Measurements from ENCODE around the gene KCNJ4.
"Not testable (repeated sequence)": the region's sequence is repeated elsewhere in the genome, so short reads cannot be mapped to it uniquely, and the experiment has no call there.

Gene KCNJ4

DNA sequence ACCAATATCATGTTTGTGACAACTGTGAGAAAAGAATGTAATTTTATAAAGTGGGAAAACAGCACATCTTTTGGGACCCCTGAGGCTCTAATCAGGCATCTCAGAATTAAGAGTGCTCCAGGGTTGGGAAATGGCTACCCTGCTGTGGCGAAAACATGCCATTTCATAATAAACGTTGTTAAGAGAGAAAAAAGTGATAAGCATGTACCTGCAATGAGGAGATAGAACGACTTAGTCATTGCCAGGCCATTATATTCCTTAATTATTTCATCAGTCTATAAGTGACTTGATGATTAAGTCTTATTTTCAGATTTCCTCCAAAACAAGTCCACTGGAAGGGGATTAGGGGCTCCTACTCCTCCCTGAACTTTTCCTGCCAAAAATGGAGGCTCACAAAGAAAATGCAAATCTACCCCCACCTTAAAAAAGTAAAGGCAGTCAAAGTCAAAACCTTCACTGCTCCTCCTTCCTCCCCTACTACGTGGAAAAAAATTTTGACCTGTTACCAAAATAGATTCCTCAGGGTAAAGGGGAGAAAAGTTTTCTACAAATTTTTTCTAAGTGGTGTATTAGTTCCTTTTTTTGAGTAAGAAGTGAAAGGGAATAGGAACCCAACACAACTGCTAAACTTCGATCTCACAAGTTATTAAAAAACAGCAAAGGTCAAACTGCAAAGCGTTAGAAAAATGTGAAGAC lies 59.9 kb downstream of the KCNJ4 start:
- H3K36me3 ChIP-seq (ENCODE audit: insufficient read depth, low read length); H3K9me3 ChIP-seq (ENCODE audit: control insufficient read depth, insufficient read depth, low read length): not testable (repeated sequence)
- Histone ChIP-seq H3K4me1 (ENCODE audit: insufficient read depth, low read length) (peaks cover 28% of the 10 kb centered on the region), H3K9ac (ENCODE audit: low read depth, low read length) (peak overlapping the region; percentile 88; the same call in 1 of the 2 replicates)

DNA sequence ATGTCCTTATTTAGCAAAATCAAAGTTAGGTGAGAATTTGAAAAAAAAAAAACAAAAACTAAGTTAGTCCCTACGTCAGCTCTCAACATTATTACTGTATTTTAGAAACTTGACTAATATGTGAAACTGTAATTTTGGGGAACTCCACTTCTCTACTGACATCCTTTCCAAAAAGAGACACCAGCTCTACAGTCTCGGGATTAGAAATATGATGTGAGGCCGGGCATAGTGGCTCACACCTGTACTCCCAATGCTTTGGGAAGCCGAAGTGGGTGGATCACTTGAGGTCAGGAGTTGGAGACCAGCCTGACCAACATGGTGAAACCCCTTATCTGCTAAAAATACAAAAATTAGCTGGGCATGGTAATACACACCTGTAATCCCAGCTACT lies 65.6 kb downstream of the KCNJ4 start:
- not testable (repeated sequence) for H3K36me3 ChIP-seq (ENCODE audit: insufficient read depth, low read length)

DNA sequence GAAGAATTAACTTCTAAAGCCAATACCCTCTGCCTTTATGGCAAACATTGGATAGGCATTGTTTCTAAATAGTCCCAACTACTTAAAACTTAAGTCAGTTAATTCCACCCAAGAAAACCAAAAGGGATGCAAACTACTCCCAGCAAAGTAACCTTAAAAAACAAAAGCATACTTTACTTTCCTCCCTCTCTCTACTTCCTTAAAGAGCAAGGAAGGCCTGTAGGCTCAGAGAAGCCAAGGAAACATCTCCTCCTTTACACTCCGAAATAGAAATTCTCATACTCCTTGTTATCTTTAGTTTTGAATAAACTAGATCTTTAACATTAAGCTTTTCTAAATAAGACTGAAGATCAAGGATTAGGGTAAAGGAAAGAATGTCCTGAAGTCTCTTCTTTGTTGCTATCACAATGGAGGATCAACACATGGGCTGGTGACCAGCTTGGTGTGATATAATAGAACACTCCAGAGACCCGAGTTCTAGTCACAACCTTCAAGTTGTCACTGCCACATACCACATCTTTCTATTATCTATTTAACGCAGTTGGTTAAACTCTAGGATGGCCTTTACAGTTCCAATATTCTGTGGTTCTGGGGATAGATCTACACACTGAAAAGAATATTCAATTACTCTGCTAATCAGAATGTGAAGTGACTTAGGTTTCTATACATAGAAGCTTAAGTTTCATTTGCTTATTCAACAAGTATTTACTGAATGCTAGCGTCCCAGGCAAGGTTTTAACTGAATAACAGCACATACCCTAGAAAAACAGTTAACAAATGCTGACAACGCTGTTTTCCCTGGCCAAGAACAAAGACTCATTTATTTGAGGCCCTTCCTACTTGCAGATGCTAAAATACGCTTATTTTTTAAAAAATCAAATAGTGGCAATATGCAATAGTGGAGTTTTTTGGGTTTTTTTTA lies 66.2 kb downstream of the KCNJ4 start:
- peaks cover 35% of the 10 kb centered on the region for H3K4me1 ChIP-seq (ENCODE audit: insufficient read depth, low read length)
- not testable (repeated sequence) for H3K36me3 ChIP-seq (ENCODE audit: insufficient read depth, low read length); H3K9me3 ChIP-seq (ENCODE audit: control insufficient read depth, insufficient read depth, low read length); H3K9ac ChIP-seq (ENCODE audit: low read depth, low read length)

More for the DNA sequence above, 65.6 kb downstream of the KCNJ4 start:
- H3K9ac ChIP-seq (ENCODE audit: low read depth, low read length); H3K9me3 ChIP-seq (ENCODE audit: control insufficient read depth, insufficient read depth, low read length): not testable (repeated sequence)
- peaks cover 41% of the 10 kb centered on the region for H3K4me1 ChIP-seq (ENCODE audit: insufficient read depth, low read length)

DNA sequence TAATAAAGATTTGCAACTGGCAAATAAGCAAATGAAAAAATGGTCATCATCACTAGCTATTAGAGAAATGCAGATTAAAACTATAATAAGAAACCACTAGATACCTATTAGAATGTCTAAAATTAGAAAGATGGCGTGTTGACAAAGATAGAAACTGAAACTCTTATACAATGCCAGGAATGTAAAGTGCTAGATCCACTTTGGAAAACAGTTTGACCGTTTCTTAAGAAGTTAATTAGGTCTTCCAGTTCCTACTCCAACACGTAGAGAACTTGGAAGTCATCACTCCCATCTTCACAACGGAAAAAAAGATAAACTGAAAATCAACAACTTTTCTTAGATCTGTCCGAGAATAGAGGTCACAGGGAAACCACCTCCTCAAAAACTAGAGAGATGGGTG lies 68.1 kb downstream of the KCNJ4 start:
- peaks cover 38% of the 10 kb centered on the region for H3K4me1 ChIP-seq (ENCODE audit: insufficient read depth, low read length)
- H3K36me3 ChIP-seq (ENCODE audit: insufficient read depth, low read length); H3K9me3 ChIP-seq (ENCODE audit: control insufficient read depth, insufficient read depth, low read length); H3K9ac ChIP-seq (ENCODE audit: low read depth, low read length): not testable (repeated sequence)

DNA sequence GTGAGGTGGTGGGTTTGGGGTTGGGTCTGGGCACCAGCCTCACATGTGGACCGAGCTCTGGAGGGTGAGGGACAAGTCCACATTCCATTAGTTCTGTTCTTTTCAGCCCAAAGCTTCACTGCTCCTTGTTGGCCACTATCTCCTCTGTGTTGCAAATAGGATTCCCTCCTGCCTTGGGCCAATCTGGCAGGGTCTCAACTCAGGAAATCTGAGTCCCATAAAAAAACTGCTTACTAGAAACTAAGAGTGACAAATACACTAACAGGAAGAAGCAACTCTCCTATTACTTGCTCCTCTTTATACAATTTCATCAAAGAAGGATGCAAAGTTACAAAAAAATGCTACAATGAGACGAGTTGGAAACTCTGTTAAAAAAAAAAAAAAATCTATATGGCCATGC lies 71.6 kb downstream of the KCNJ4 start:
- H3K9me3 ChIP-seq (ENCODE audit: control insufficient read depth, insufficient read depth, low read length), result no peaks in the 10 kb centered on the region
- peaks cover 17% of the 10 kb centered on the region; the same call in 1 of the 2 replicates for H3K4me1 ChIP-seq (ENCODE audit: insufficient read depth, low read length)
- no peak overlapping the region for H3K9ac ChIP-seq (ENCODE audit: low read depth, low read length)
- H3K36me3 ChIP-seq (ENCODE audit: insufficient read depth, low read length), result no peaks in the 10 kb centered on the region; the same call in 1 of the 2 replicates

DNA sequence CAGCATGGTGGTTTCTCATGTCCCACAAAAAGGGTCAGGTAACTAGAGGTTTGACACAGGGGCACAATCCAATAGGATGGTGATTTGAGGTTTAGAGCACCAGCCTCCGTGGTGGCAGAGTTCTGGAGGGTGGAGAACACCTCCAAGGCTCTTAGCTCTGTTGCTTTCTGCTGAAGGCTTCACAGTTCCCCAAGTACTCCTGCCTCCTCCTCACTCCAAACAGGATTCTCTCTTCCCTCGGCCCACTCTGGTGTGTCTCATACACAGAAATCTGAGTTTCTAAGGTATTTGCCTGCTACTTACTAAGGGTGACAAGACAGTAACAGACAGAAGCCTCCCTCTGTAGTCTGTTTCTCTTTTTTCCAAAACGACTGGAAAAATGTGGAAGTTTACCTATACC lies 73.6 kb downstream of the KCNJ4 start:
- peaks cover 12% of the 10 kb centered on the region; the same call in 1 of the 2 replicates for H3K4me1 ChIP-seq (ENCODE audit: insufficient read depth, low read length)
- not testable (repeated sequence) for H3K36me3 ChIP-seq (ENCODE audit: insufficient read depth, low read length); H3K9me3 ChIP-seq (ENCODE audit: control insufficient read depth, insufficient read depth, low read length); H3K9ac ChIP-seq (ENCODE audit: low read depth, low read length)

Measured in ES-I3 (cell line).